Gastroesophageal sphincter (tissue), 3 donors: ENCODE data around the gene STX1A.

Source experiments
- EP300 ChIP-seq: sonication (generic); formaldehyde crosslinking; IDR thresholded peaks from one replicate; pipeline ENCODE4 v1.6.1; 2017; ENCODE audit warnings: antibody characterized with exemption, mild to moderate bottlenecking
- POLR2A ChIP-seq, 2 donors: fragments of 450-650 bp; IDR thresholded peaks; one replicate each; pipeline ENCODE4 v1.6.1; 2017; ENCODE audit warnings: antibody characterized with exemption in 2 of 2, mild to moderate bottlenecking in 2 of 2, moderate library complexity in 1 of 2
- POLR2AphosphoS5 ChIP-seq: sonication (generic); formaldehyde crosslinking; IDR thresholded peaks from one replicate; pipeline ENCODE4 v1.6.1; 2017; ENCODE audit warnings: antibody characterized with exemption
- TF ChIP-seq, protein P1 (sequence below), 4 experiments: fragments of 200-600 bp in 2 of 4; fragments of 450-650 bp in 2 of 4; sonication (generic) in 1 of 4; IDR thresholded peaks; one replicate each; pipeline ENCODE4 v1.5.1; 2017 to 2019; ENCODE audit warnings: antibody characterized with exemption in 4 of 4, mild to moderate bottlenecking in 2 of 4, moderate library complexity in 2 of 4

DNA sequence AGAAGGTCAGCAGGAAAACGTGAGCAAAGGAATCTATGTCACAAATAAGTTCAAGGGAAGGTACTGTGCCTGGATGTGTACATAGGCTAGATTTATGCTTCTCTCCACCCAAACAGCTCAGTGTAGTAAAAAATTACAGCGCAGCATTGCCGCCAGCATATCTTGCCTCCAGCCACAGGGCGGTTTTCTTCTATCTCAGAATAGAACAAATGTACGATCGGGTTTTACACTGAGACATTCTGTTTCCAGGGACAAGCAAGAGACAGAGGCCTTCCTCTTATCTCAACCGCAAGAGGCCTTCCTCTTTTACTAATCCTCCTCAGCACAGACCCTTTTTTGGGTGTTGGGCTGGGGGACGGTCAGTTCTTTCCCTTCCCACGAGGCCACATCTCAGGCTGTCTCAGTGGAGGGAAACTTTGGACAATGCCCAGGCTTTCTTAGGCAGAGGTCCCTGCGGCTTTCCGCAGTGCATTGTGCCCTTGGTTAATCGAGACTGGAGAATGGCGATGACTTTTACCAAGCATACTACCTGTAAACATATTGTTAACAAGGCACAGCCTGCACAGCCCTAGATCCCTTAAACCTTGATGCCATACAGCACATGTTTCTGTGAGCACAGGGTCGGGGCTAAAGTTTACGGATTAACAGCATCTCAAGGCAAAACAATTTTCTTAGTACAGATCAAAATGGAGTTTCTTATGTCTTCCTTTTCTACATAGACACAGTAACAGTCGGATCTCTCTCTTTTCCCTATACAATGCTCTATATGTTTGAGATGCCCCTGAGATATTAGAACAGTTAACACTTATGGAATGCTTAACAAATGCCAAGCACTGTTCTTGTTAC, 30.7 kb upstream of the STX1A start:
- TF ChIP-seq EP300 (no peak), POLR2AphosphoS5 (no peak), POLR2A (IDR thresholded peaks at IDR 0.05) (no peak)
- TF ChIP-seq, protein P1, sequence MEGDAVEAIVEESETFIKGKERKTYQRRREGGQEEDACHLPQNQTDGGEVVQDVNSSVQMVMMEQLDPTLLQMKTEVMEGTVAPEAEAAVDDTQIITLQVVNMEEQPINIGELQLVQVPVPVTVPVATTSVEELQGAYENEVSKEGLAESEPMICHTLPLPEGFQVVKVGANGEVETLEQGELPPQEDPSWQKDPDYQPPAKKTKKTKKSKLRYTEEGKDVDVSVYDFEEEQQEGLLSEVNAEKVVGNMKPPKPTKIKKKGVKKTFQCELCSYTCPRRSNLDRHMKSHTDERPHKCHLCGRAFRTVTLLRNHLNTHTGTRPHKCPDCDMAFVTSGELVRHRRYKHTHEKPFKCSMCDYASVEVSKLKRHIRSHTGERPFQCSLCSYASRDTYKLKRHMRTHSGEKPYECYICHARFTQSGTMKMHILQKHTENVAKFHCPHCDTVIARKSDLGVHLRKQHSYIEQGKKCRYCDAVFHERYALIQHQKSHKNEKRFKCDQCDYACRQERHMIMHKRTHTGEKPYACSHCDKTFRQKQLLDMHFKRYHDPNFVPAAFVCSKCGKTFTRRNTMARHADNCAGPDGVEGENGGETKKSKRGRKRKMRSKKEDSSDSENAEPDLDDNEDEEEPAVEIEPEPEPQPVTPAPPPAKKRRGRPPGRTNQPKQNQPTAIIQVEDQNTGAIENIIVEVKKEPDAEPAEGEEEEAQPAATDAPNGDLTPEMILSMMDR (IDR thresholded peaks at IDR 0.05) = no peak
